OCI-LY1 (cell line): ENCODE measurements around the gene RASL12.

Experiments used
- H2AFZ ChIP-seq: fragments of 200-600 bp; sonication (generic), shearing (Covaris generic); 2 replicates; pipeline ENCODE4 v1.6.0; 2014; ENCODE audit warnings: antibody characterized with exemption, mild to moderate bottlenecking, low read length
- H3F3A ChIP-seq: fragments of 200-600 bp; sonication (generic), shearing (Covaris generic); 2 replicates; pipeline ENCODE4 v1.6.0; 2014; ENCODE audit warnings: mild to moderate bottlenecking, antibody characterized with exemption, low read length, moderate library complexity; ENCODE audit not compliant: insufficient read depth
- H3K27ac ChIP-seq: fragments of 200-600 bp; sonication (generic); 2 replicates; pipeline ENCODE4 v1.5.1; 2014; ENCODE audit warnings: low read length, mixed run types, mild to moderate bottlenecking, low read depth; ENCODE audit not compliant: poor library complexity, severe bottlenecking
- H3K27me3 ChIP-seq: fragments of 200-600 bp; sonication (generic); 2 replicates; pipeline ENCODE4 v1.6.0; 2014; ENCODE audit warnings: antibody characterized with exemption, mild to moderate bottlenecking, low read length, moderate library complexity; ENCODE audit not compliant: insufficient read depth
- H3K36me3 ChIP-seq: fragments of 200-600 bp; sonication (generic); 2 replicates; pipeline ENCODE4 v1.6.1; 2014; ENCODE audit warnings: mild to moderate bottlenecking, antibody characterized with exemption, low read length, moderate library complexity, mixed read lengths; ENCODE audit not compliant: insufficient read depth
- H3K4me1 ChIP-seq: fragments of 200-600 bp; sonication (generic); 2 replicates; pipeline ENCODE4 v1.5.1; 2014; ENCODE audit warnings: mild to moderate bottlenecking, low read length, moderate library complexity; ENCODE audit not compliant: insufficient read depth, severe bottlenecking
- H3K4me2 ChIP-seq: fragments of 200-600 bp; sonication (generic), shearing (Covaris generic); 2 replicates; pipeline ENCODE4 v1.6.1; 2014; ENCODE audit warnings: low read length
- H3K4me3 ChIP-seq: fragments of 200-600 bp; sonication (generic); 2 replicates; pipeline ENCODE4 v1.5.1; 2014; ENCODE audit warnings: low read length, low read depth, mild to moderate bottlenecking, mixed read lengths; ENCODE audit not compliant: poor library complexity, severe bottlenecking
- H3K79me2 ChIP-seq: fragments of 200-600 bp; shearing (Covaris generic); 2 replicates; pipeline ENCODE4 v1.6.1; 2016; ENCODE audit warnings: mixed run types, low read length, mixed read lengths; ENCODE audit not compliant: insufficient read depth
- H3K9ac ChIP-seq: fragments of 200-600 bp; sonication (generic), shearing (Covaris generic); 2 replicates; pipeline ENCODE4 v1.6.1; 2014; ENCODE audit warnings: mild to moderate bottlenecking, low read length, mixed read lengths
- H3K9me2 ChIP-seq: fragments of 200-600 bp; sonication (generic), shearing (Covaris generic); 2 replicates; pipeline ENCODE4 v1.6.1; 2014; ENCODE audit warnings: low read depth, mild to moderate bottlenecking, low read length, mixed read lengths
- H3K9me3 ChIP-seq: fragments of 200-600 bp; shearing (Covaris generic); 2 replicates; pipeline ENCODE4 v1.6.1; 2014; ENCODE audit warnings: low read length, mixed read lengths
- H4K20me1 ChIP-seq: fragments of 200-600 bp; sonication (generic), shearing (Covaris generic); 2 replicates; pipeline ENCODE4 v1.6.0; 2016; ENCODE audit warnings: mild to moderate bottlenecking, low read length; ENCODE audit not compliant: insufficient read depth
- CTCF ChIP-seq: fragments of 200-600 bp; sonication (generic), shearing (Covaris generic); IDR thresholded peaks from 2 replicates; pipeline ENCODE4 v1.5.1; 2017; ENCODE audit warnings: mild to moderate bottlenecking, antibody characterized with exemption, low read length, moderate library complexity, mixed read lengths
- EZH2 ChIP-seq: fragments of 200-600 bp; sonication (generic), shearing (Covaris generic); IDR thresholded peaks from 2 replicates; pipeline ENCODE4 v1.8.0; 2017; ENCODE audit warnings: borderline replicate concordance, mixed run types, mild to moderate bottlenecking, antibody characterized with exemption, low read length, moderate library complexity, mixed read lengths

The RASL12 gene

GRCh38 chr15:65091946-65092770, 24.4 kb upstream of the RASL12 start:
- Histone ChIP-seq H3K27me3 (no peaks in the 10 kb centered on the region), H3K9ac (no peak overlapping the region), H3K9me3 (no peaks in the 10 kb centered on the region), H4K20me1 (no peaks in the 10 kb centered on the region), H2AFZ (no peak overlapping the region), H3K4me1 (no peaks in the 10 kb centered on the region), H3K79me2 (no peaks in the 10 kb centered on the region), H3K9me2 (no peaks in the 10 kb centered on the region), H3K4me3 (no peak overlapping the region), H3K27ac (no peak overlapping the region), H3F3A (no peaks in the 10 kb centered on the region), H3K4me2 (no peak overlapping the region), H3K36me3 (no peaks in the 10 kb centered on the region)
- no peak for TF ChIP-seq EZH2
- no peak for TF ChIP-seq CTCF

- H3K4me2 ChIP-seq, result no peak overlapping the region
- H3F3A ChIP-seq, result no peaks in the 10 kb centered on the region
- H3K9ac ChIP-seq, result no peak overlapping the region
- no peaks in the 10 kb centered on the region for H3K4me1 ChIP-seq
- no peaks in the 10 kb centered on the region for H3K27me3 ChIP-seq
- no peaks in the 10 kb centered on the region for H3K9me3 ChIP-seq
- H3K79me2 ChIP-seq, result no peaks in the 10 kb centered on the region
- no peak overlapping the region for H3K4me3 ChIP-seq
- TF ChIP-seq CTCF, result no peak
- TF ChIP-seq EZH2, result no peak
- H4K20me1 ChIP-seq, result no peaks in the 10 kb centered on the region
- no peaks in the 10 kb centered on the region for H3K9me2 ChIP-seq
- H3K36me3 ChIP-seq, result no peaks in the 10 kb centered on the region
- no peak overlapping the region for H3K27ac ChIP-seq
- no peak overlapping the region for H2AFZ ChIP-seq
Observed at GRCh38 chr15:65089206-65089824, 21.5 kb upstream of the RASL12 start.

GRCh38 chr15:65088643-65089021, 20.8 kb upstream of the RASL12 start:
- no peaks in the 10 kb centered on the region for H3K36me3 ChIP-seq
- no peak overlapping the region for H2AFZ ChIP-seq
- no peaks in the 10 kb centered on the region for H3K79me2 ChIP-seq
- no peaks in the 10 kb centered on the region for H3K9me2 ChIP-seq
- H3K4me3 ChIP-seq, result no peak overlapping the region
- H4K20me1 ChIP-seq, result no peaks in the 10 kb centered on the region
- H3F3A ChIP-seq, result no peaks in the 10 kb centered on the region
- H3K9ac ChIP-seq, result no peak overlapping the region
- H3K4me2 ChIP-seq, result no peak overlapping the region
- no peaks in the 10 kb centered on the region for H3K9me3 ChIP-seq
- no peaks in the 10 kb centered on the region for H3K27me3 ChIP-seq
- no peak overlapping the region for H3K27ac ChIP-seq
- TF ChIP-seq EZH2 (no peak), CTCF (no peak)
- H3K4me1 ChIP-seq, result no peaks in the 10 kb centered on the region
